ENCODE results near the gene PCDH10.

DNA sequence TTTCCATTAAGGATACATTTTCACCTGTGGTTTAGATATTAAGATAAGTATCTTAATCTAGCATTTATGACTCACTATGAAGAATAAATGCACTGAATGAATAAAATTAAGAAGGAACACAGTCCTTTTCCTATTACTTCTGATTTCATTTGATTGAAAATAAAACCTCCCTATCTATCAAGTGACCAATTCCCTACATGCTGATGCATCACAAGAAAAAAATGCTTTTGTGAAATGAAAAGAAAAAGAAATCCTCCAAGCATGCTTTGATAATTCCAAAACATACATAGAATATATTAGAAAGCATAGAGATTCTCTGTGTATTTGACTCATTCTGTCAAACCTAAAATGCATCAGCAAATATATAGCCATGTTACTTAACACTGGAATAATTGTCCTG is 37.1 kb downstream of the PCDH10 start:
- TF ChIP-seq, protein P1, sequence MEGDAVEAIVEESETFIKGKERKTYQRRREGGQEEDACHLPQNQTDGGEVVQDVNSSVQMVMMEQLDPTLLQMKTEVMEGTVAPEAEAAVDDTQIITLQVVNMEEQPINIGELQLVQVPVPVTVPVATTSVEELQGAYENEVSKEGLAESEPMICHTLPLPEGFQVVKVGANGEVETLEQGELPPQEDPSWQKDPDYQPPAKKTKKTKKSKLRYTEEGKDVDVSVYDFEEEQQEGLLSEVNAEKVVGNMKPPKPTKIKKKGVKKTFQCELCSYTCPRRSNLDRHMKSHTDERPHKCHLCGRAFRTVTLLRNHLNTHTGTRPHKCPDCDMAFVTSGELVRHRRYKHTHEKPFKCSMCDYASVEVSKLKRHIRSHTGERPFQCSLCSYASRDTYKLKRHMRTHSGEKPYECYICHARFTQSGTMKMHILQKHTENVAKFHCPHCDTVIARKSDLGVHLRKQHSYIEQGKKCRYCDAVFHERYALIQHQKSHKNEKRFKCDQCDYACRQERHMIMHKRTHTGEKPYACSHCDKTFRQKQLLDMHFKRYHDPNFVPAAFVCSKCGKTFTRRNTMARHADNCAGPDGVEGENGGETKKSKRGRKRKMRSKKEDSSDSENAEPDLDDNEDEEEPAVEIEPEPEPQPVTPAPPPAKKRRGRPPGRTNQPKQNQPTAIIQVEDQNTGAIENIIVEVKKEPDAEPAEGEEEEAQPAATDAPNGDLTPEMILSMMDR (IDR thresholded peaks at IDR 0.05; ENCODE audit: low read depth, low read length) = no peak
- no peak for TF ChIP-seq EZH2phosphoT487 (IDR thresholded peaks at IDR 0.05; ENCODE audit: low read depth)

Data from OCI-LY3 (cell line).